Medulla oblongata (tissue), 1 donor: ENCODE measurements around the gene STX11.

Experiments
- DNase-seq: peaks from one replicate; pipeline ENCODE4 v3.0.0-alpha.2; 2015; ENCODE audit errors: extremely low spot score

STX11 gene

GRCh38 chr6:144214622-144215401 is 64.5 kb downstream of the STX11 start:
- no peak for DNase-seq

GRCh38 chr6:144215402-144215931 is 65.2 kb downstream of the STX11 start:
- peak; percentile 51 for DNase-seq

- DNase-seq: peak; percentile 98
Measured at GRCh38 chr6:144215932-144216667, 65.8 kb downstream of the STX11 start.

GRCh38 chr6:144216668-144217218 is 66.4 kb downstream of the STX11 start:
- DNase-seq: no peak

- peak; percentile 21 for DNase-seq
Measured at GRCh38 chr6:144217264-144217663, 66.9 kb downstream of the STX11 start.

GRCh38 chr6:144217797-144218196 is 67.5 kb downstream of the STX11 start:
- DNase-seq: no peak

GRCh38 chr6:144219056-144219685 is 68.9 kb downstream of the STX11 start:
- DNase-seq: peak; percentile 53

- no peak for DNase-seq
Measured at GRCh38 chr6:144220031-144220790, 69.9 kb downstream of the STX11 start.

GRCh38 chr6:144223686-144224085 is 73.4 kb downstream of the STX11 start:
- DNase-seq: no peak

GRCh38 chr6:144231721-144232120 is 81.4 kb downstream of the STX11 start:
- DNase-seq: no peak

GRCh38 chr6:144232176-144232831 is 82.0 kb downstream of the STX11 start:
- no peak for DNase-seq

- no peak for DNase-seq
Measured at GRCh38 chr6:144232832-144233230, 82.5 kb downstream of the STX11 start.

- no peak for DNase-seq
Measured at GRCh38 chr6:144234399-144234798, 84.1 kb downstream of the STX11 start.

- no peak for DNase-seq
Measured at GRCh38 chr6:144234935-144235334, 84.6 kb downstream of the STX11 start.
